ENCODE measurements around the gene IFTAP.
"Not testable (repeated sequence)": the region's sequence is repeated elsewhere in the genome, so short reads cannot be mapped to it uniquely, and the experiment has no call there.

The IFTAP gene

GRCh38 chr11:36594316-36594989 lies at the start of gene IFTAP:
TSS of gene IFTAP (plus strand) at chr11:36594502. CDS start at chr11:36610104, 15,602 bp downstream.
- peak; percentile 16 to 37 for DNase-seq

GRCh38 chr11:36550385-36551115 lies 43.8 kb upstream of the IFTAP start:
- no peak for DNase-seq

- not testable (repeated sequence) for DNase-seq
These were observed 36.9 kb upstream of the IFTAP start for GRCh38 chr11:36557390-36557789.

GRCh38 chr11:36557991-36558390 lies 36.3 kb upstream of the IFTAP start:
- DNase-seq = no peak

- peak in 1 of 2 donors; percentile 46 for DNase-seq
These were observed 35.5 kb upstream of the IFTAP start for GRCh38 chr11:36558571-36559413.

GRCh38 chr11:36564376-36565030 lies 29.8 kb upstream of the IFTAP start:
- DNase-seq = peak; percentile 39 to 70

GRCh38 chr11:36565031-36565610 lies 29.2 kb upstream of the IFTAP start:
- DNase-seq = no peak

GRCh38 chr11:36566407-36567053 lies 27.8 kb upstream of the IFTAP start:
- DNase-seq = no peak

- no peak for DNase-seq
These were observed 26.6 kb upstream of the IFTAP start, which contains the start of gene RAG1 for GRCh38 chr11:36567694-36568093. TSS of gene RAG1 (plus strand) at chr11:36568007. CDS start at chr11:36573305, 5,298 bp downstream.

GRCh38 chr11:36569095-36569494 lies 25.2 kb upstream of the IFTAP start:
- DNase-seq = no peak

GRCh38 chr11:36574486-36574885 lies 19.8 kb upstream of the IFTAP start:
- DNase-seq = no peak

- no peak for DNase-seq
These were observed 16.9 kb upstream of the IFTAP start for GRCh38 chr11:36577373-36577772.

GRCh38 chr11:36577859-36578258 lies 16.4 kb upstream of the IFTAP start:
- DNase-seq = no peak

- DNase-seq = no peak
These were observed 15.8 kb upstream of the IFTAP start for GRCh38 chr11:36578458-36578857.

GRCh38 chr11:36581536-36581935 lies 12.8 kb upstream of the IFTAP start:
- DNase-seq = no peak

GRCh38 chr11:36583667-36584066 lies 10.6 kb upstream of the IFTAP start:
- no peak for DNase-seq

GRCh38 chr11:36586543-36586942 lies 7.8 kb upstream of the IFTAP start:
- peak in 1 of 2 donors; percentile 8 for DNase-seq

- DNase-seq = no peak
These were observed 6.2 kb upstream of the IFTAP start for GRCh38 chr11:36588099-36588498.

- no peak for DNase-seq
These were observed 3.8 kb upstream of the IFTAP start for GRCh38 chr11:36590513-36590912.

- DNase-seq = no peak
These were observed 2.9 kb upstream of the IFTAP start for GRCh38 chr11:36591433-36591832.

- DNase-seq = no peak
These were observed 2.6 kb downstream of the IFTAP start for GRCh38 chr11:36596880-36597279.

GRCh38 chr11:36598051-36598450 lies 3.7 kb downstream of the IFTAP start, which contains the start of gene RAG2:
TSS of gene RAG2 (minus strand) at chr11:36598236. CDS start at chr11:36594168, 4,068 bp downstream.
- DNase-seq = no peak

Data from CD4-positive, alpha-beta T cell treated with Interferon alpha-2 for 1 hour (primary cell).